ENCODE data around the gene ANXA8.
"Not testable (repeated sequence)": the region's sequence is repeated elsewhere in the genome, so short reads cannot be mapped to it uniquely, and the experiment has no call there.

Gene ANXA8

GRCh38 chr10:47482367-47482766 lies 1.5 kb downstream of the ANXA8 start:
- not testable (repeated sequence) for H3K36me3 ChIP-seq (ENCODE audit: insufficient read depth, low read length); H4K20me1 ChIP-seq (ENCODE audit: insufficient read depth, low read length); H3K9ac ChIP-seq (ENCODE audit: low read depth, low read length); H3K4me2 ChIP-seq (ENCODE audit: insufficient read depth, low read length); H3K9me3 ChIP-seq (ENCODE audit: insufficient read depth, low read length, severe bottlenecking); H3K27ac ChIP-seq (ENCODE audit: low read length); ATAC-seq (ENCODE audit: insufficient read depth, low read depth); H3K79me2 ChIP-seq (ENCODE audit: insufficient read depth, low read length); H3K4me3 ChIP-seq (ENCODE audit: low read depth in 1 of 2, low read length in 2 of 2); H2AFZ ChIP-seq (ENCODE audit: low read depth, low read length); DNase-seq; H3K4me1 ChIP-seq (ENCODE audit: insufficient read depth, low read length); H3K27me3 ChIP-seq (ENCODE audit: insufficient read depth, low read length, poor library complexity)

DNA sequence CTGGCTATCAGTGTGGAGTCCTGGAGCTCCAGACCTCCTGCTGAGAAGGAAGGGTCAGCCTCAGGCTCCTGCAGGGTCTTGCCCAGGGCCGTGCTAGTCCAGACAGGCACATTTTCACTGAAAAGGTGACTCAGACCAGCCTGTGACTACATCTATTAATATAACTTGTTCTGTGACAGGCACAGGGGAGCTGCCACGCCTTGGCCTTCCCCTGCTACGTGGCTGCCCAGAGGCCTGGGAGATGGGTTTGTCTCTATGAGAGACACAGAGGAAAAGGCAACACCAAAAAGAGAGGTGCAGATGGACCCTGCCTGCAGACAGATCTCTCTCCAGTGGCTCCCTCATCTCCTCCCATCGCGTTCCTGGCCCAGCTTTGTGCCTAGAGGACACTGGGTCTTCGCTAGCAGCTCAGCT lies 2.1 kb downstream of the ANXA8 start:
- H3K4me2 ChIP-seq (ENCODE audit: insufficient read depth, low read length); H3K27ac ChIP-seq (ENCODE audit: low read length); H3K27me3 ChIP-seq (ENCODE audit: insufficient read depth, low read length, poor library complexity); H3K79me2 ChIP-seq (ENCODE audit: insufficient read depth, low read length); H3K9ac ChIP-seq (ENCODE audit: low read depth, low read length); H3K4me1 ChIP-seq (ENCODE audit: insufficient read depth, low read length); ATAC-seq (ENCODE audit: insufficient read depth, low read depth); H3K36me3 ChIP-seq (ENCODE audit: insufficient read depth, low read length); H4K20me1 ChIP-seq (ENCODE audit: insufficient read depth, low read length); H3K4me3 ChIP-seq (ENCODE audit: low read depth in 1 of 2, low read length in 2 of 2); H3K9me3 ChIP-seq (ENCODE audit: insufficient read depth, low read length, severe bottlenecking); DNase-seq; H2AFZ ChIP-seq (ENCODE audit: low read depth, low read length): not testable (repeated sequence)

GRCh38 chr10:47481182-47481766 lies 2.6 kb downstream of the ANXA8 start:
- H3K4me2 ChIP-seq (ENCODE audit: insufficient read depth, low read length); ATAC-seq (ENCODE audit: insufficient read depth, low read depth): not testable (repeated sequence)

DNA sequence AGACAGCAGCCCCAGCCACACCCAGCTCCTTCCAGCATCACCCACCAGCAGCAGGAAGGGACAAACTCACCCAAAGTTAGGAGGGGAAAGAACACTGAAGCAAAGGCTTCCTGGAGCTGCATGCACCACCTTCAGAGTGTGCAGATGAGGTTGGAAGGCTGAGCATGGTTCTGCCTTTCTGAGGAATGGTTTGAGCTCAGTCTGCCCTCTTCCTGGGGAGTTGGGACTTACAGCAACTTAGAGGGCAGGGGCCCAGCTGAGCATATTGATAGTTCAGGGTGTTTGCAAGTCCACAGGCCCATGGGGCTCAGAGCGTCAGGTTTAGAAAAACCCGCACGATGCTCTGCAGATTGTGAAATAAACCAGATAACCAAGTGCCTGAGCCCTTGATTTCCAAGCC lies 3.8 kb downstream of the ANXA8 start:
- not testable (repeated sequence) for H3K4me1 ChIP-seq (ENCODE audit: insufficient read depth, low read length); ATAC-seq (ENCODE audit: insufficient read depth, low read depth); H3K27ac ChIP-seq (ENCODE audit: low read length); H3K36me3 ChIP-seq (ENCODE audit: insufficient read depth, low read length); H3K79me2 ChIP-seq (ENCODE audit: insufficient read depth, low read length); H3K4me3 ChIP-seq (ENCODE audit: low read depth in 1 of 2, low read length in 2 of 2); H4K20me1 ChIP-seq (ENCODE audit: insufficient read depth, low read length); H2AFZ ChIP-seq (ENCODE audit: low read depth, low read length); H3K9me3 ChIP-seq (ENCODE audit: insufficient read depth, low read length, severe bottlenecking); H3K9ac ChIP-seq (ENCODE audit: low read depth, low read length); DNase-seq; H3K4me2 ChIP-seq (ENCODE audit: insufficient read depth, low read length); H3K27me3 ChIP-seq (ENCODE audit: insufficient read depth, low read length, poor library complexity)

More at GRCh38 chr10:47481182-47481766, 2.6 kb downstream of the ANXA8 start:
- not testable (repeated sequence) for H2AFZ ChIP-seq (ENCODE audit: low read depth, low read length); H3K4me1 ChIP-seq (ENCODE audit: insufficient read depth, low read length); H3K36me3 ChIP-seq (ENCODE audit: insufficient read depth, low read length); H3K79me2 ChIP-seq (ENCODE audit: insufficient read depth, low read length); H3K27ac ChIP-seq (ENCODE audit: low read length); H3K4me3 ChIP-seq (ENCODE audit: low read depth in 1 of 2, low read length in 2 of 2); H3K9ac ChIP-seq (ENCODE audit: low read depth, low read length); H4K20me1 ChIP-seq (ENCODE audit: insufficient read depth, low read length); DNase-seq; H3K27me3 ChIP-seq (ENCODE audit: insufficient read depth, low read length, poor library complexity); H3K9me3 ChIP-seq (ENCODE audit: insufficient read depth, low read length, severe bottlenecking)

DNA sequence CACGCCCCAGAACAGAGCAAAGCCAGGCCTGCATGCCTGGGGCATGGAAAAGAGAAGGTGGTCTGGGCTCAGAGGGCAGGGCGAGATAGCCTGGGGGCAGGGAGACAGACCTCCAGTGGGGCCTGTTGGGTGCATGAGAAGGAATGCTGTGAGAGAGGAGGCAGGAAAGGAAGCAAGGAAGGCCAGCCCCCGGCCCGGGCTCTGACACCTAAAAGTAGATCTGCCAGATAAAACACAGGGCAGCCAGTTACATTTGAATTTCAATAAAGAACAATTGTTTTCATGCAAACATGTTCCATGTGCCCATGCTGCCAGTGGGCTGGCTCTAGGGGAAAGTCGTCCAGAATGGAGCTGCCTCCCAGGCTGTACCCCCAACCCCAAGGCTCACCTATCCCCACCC lies 5.8 kb downstream of the ANXA8 start:
- H3K4me3 ChIP-seq (ENCODE audit: low read depth in 1 of 2, low read length in 2 of 2); H3K4me1 ChIP-seq (ENCODE audit: insufficient read depth, low read length); H3K27ac ChIP-seq (ENCODE audit: low read length); H3K36me3 ChIP-seq (ENCODE audit: insufficient read depth, low read length); H2AFZ ChIP-seq (ENCODE audit: low read depth, low read length); H3K27me3 ChIP-seq (ENCODE audit: insufficient read depth, low read length, poor library complexity); H4K20me1 ChIP-seq (ENCODE audit: insufficient read depth, low read length); H3K79me2 ChIP-seq (ENCODE audit: insufficient read depth, low read length); H3K4me2 ChIP-seq (ENCODE audit: insufficient read depth, low read length); DNase-seq; ATAC-seq (ENCODE audit: insufficient read depth, low read depth); H3K9me3 ChIP-seq (ENCODE audit: insufficient read depth, low read length, severe bottlenecking); H3K9ac ChIP-seq (ENCODE audit: low read depth, low read length): not testable (repeated sequence)

DNA sequence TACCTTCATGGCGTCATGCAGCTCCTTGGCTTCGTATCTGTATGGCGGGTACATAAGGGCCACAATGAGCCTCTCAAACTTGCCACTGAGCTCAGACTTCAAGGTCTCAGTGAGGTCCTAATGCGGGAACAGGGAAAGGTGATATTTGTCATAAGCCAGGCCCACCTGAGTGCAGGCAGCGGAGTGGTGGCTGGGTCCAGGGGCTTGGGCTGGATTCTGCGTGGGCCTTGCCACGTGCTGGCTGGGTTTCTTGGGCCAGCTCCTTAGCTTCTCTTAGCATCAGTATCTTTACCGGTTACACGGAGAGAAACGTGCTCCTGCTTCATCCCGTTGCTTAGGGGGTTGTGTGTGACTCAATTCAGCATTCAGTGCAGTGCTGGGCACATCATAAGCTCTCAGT lies 6.8 kb downstream of the ANXA8 start:
- H3K36me3 ChIP-seq (ENCODE audit: insufficient read depth, low read length); H3K27ac ChIP-seq (ENCODE audit: low read length); H3K9ac ChIP-seq (ENCODE audit: low read depth, low read length); ATAC-seq (ENCODE audit: insufficient read depth, low read depth); H4K20me1 ChIP-seq (ENCODE audit: insufficient read depth, low read length); H3K9me3 ChIP-seq (ENCODE audit: insufficient read depth, low read length, severe bottlenecking); H3K27me3 ChIP-seq (ENCODE audit: insufficient read depth, low read length, poor library complexity); H3K4me1 ChIP-seq (ENCODE audit: insufficient read depth, low read length); H3K79me2 ChIP-seq (ENCODE audit: insufficient read depth, low read length); H2AFZ ChIP-seq (ENCODE audit: low read depth, low read length); H3K4me2 ChIP-seq (ENCODE audit: insufficient read depth, low read length); H3K4me3 ChIP-seq (ENCODE audit: low read depth in 1 of 2, low read length in 2 of 2); DNase-seq: not testable (repeated sequence)

- H3K9me3 ChIP-seq (ENCODE audit: insufficient read depth, low read length, severe bottlenecking); H3K27me3 ChIP-seq (ENCODE audit: insufficient read depth, low read length, poor library complexity); DNase-seq; H3K36me3 ChIP-seq (ENCODE audit: insufficient read depth, low read length); ATAC-seq (ENCODE audit: insufficient read depth, low read depth); H3K4me1 ChIP-seq (ENCODE audit: insufficient read depth, low read length); H2AFZ ChIP-seq (ENCODE audit: low read depth, low read length); H3K27ac ChIP-seq (ENCODE audit: low read length); H3K4me2 ChIP-seq (ENCODE audit: insufficient read depth, low read length); H3K4me3 ChIP-seq (ENCODE audit: low read depth in 1 of 2, low read length in 2 of 2); H3K9ac ChIP-seq (ENCODE audit: low read depth, low read length); H4K20me1 ChIP-seq (ENCODE audit: insufficient read depth, low read length); H3K79me2 ChIP-seq (ENCODE audit: insufficient read depth, low read length): not testable (repeated sequence)
Measured at GRCh38 chr10:47475101-47475500, 8.8 kb downstream of the ANXA8 start.

DNA sequence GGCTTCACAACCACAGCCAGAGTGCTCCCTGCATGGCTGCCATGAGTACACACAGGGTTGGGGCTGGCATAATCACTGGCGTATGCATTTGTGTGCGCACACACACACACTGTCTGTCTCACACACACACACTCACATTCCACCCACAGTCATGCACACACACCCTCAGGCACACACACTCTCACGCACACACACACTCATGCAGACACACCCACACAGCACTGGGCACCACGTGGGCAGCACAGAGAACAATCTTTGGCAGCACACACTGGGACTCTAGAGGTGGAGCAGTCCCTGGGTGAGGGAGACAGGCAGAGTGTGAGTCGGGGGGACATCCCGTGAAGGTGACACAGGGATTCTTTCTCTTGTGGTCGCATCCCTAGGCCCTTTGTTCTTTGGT lies 10.4 kb downstream of the ANXA8 start:
- H3K9ac ChIP-seq (ENCODE audit: low read depth, low read length); H3K36me3 ChIP-seq (ENCODE audit: insufficient read depth, low read length); H3K4me1 ChIP-seq (ENCODE audit: insufficient read depth, low read length); H3K4me3 ChIP-seq (ENCODE audit: low read depth in 1 of 2, low read length in 2 of 2); H3K79me2 ChIP-seq (ENCODE audit: insufficient read depth, low read length); H3K27me3 ChIP-seq (ENCODE audit: insufficient read depth, low read length, poor library complexity); H3K9me3 ChIP-seq (ENCODE audit: insufficient read depth, low read length, severe bottlenecking); ATAC-seq (ENCODE audit: insufficient read depth, low read depth); DNase-seq; H2AFZ ChIP-seq (ENCODE audit: low read depth, low read length); H3K4me2 ChIP-seq (ENCODE audit: insufficient read depth, low read length); H4K20me1 ChIP-seq (ENCODE audit: insufficient read depth, low read length); H3K27ac ChIP-seq (ENCODE audit: low read length): not testable (repeated sequence)

Data from DND-41 (cell line).